Measurements from ENCODE around the gene LARP4B. TPM values are rescaled to one million over a fixed set of nuclear protein-coding genes. Genes with fewer than 3 reads are reported as not detected.

Gene LARP4B
- total RNA-seq, 2 donors from 2014 or later, result 42.2 to 70.6 TPM

GRCh38 chr10:878895-879294 lies 52.6 kb downstream of the LARP4B start:
- peaks cover 8% of the 10 kb centered on the region for H3K36me3 ChIP-seq
- H3K4me3 ChIP-seq, result no peak overlapping the region
- no peaks in the 10 kb centered on the region for H3K27me3 ChIP-seq (replicated peaks; ENCODE audit: insufficient read depth)
- TF ChIP-seq CTCF (IDR thresholded peaks at IDR 0.05), result no peak
- no peak for DNase-seq (ENCODE audit: low spot score)
- peak overlapping the region in 1 of 2 donors; percentile 33 for H3K27ac ChIP-seq
- peaks cover 12 to 22% of the 10 kb centered on the region in 2 donors for H3K4me1 ChIP-seq (ENCODE audit: control insufficient read depth in 1 of 2, low read depth in 2 of 2)
- no peak for ATAC-seq (ENCODE audit: insufficient number of reproducible peaks, low FRiP score, low read depth)
- no peaks in the 10 kb centered on the region for H3K9me3 ChIP-seq

GRCh38 chr10:878333-878759 lies 53.2 kb downstream of the LARP4B start:
- Histone ChIP-seq H3K27ac (no peak overlapping the region), H3K36me3 (peaks cover 8% of the 10 kb centered on the region), H3K4me3 (no peak overlapping the region), H3K4me1 (ENCODE audit: control insufficient read depth in 1 of 2, low read depth in 2 of 2) (peaks cover 12 to 24% of the 10 kb centered on the region in 2 donors), H3K9me3 (no peaks in the 10 kb centered on the region), H3K27me3 (replicated peaks; ENCODE audit: insufficient read depth) (no peaks in the 10 kb centered on the region)
- DNase-seq (ENCODE audit: low spot score) (no peak), ATAC-seq (ENCODE audit: insufficient number of reproducible peaks, low FRiP score, low read depth) (no peak)
- no peak for TF ChIP-seq CTCF (IDR thresholded peaks at IDR 0.05)

GRCh38 chr10:876438-876837 lies 55.1 kb downstream of the LARP4B start:
- no peak overlapping the region for H3K4me3 ChIP-seq
- no peak for TF ChIP-seq CTCF (IDR thresholded peaks at IDR 0.05)
- DNase-seq (ENCODE audit: low spot score), result no peak
- ATAC-seq (ENCODE audit: insufficient number of reproducible peaks, low FRiP score, low read depth), result no peak
- no peaks in the 10 kb centered on the region for H3K27me3 ChIP-seq (replicated peaks; ENCODE audit: insufficient read depth)
- H3K27ac ChIP-seq, result no peak overlapping the region
- no peaks in the 10 kb centered on the region for H3K9me3 ChIP-seq
- H3K4me1 ChIP-seq (ENCODE audit: control insufficient read depth in 1 of 2, low read depth in 2 of 2), result peaks cover 12 to 34% of the 10 kb centered on the region in 2 donors
- no peaks in the 10 kb centered on the region for H3K36me3 ChIP-seq

DNA sequence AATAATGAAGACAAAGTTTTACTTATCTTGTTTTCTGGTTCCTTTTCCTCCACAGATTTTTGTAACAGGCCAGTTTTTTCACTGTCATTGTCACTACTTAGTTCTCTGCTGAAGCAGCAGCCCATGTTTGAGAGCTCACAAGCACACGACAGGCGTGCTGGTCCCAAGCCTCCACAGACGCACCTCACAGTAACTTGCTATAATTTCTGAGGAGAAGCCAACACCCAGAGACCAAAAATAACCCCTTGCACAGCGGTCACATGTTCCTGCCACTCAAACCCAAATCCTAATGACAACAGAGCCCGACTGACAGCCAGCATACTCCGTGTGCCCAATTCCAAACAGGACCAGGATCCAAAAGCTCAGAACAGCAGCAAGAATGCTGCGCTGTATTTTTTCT lies 58.5 kb downstream of the LARP4B start:
- no peaks in the 10 kb centered on the region for H3K9me3 ChIP-seq
- no peak for DNase-seq (ENCODE audit: low spot score)
- no peak for ATAC-seq (ENCODE audit: insufficient number of reproducible peaks, low FRiP score, low read depth)
- H3K27me3 ChIP-seq (replicated peaks; ENCODE audit: insufficient read depth), result no peaks in the 10 kb centered on the region
- H3K4me1 ChIP-seq (ENCODE audit: control insufficient read depth in 1 of 2, low read depth in 2 of 2), result peaks cover 4 to 15% of the 10 kb centered on the region in 2 donors
- peak overlapping the region; percentile 34 to 40 for H3K27ac ChIP-seq
- TF ChIP-seq CTCF (IDR thresholded peaks at IDR 0.05), result no peak
- no peaks in the 10 kb centered on the region for H3K36me3 ChIP-seq
- H3K4me3 ChIP-seq, result peak overlapping the region; percentile 6

DNA sequence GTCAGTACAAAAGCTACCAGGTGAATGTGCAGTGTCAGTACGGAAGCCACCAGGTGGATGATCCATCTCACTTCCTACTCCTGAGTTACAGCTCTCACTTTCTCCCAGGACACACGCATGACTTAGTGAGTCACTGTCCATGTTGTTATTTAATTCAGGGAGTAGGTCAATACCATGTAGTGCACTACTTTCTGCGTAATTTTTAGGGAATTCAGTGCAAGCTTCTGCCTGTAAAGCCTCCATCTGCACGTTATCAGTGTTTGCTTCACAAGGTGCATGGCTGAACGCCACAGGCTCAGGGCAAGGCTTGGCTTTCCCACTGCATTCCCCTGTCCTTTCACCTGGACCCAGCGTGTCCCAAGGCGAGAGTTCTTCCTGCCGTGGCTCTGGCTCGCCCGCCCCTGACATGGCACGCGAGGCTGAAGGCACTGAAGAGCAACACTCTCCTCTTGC lies 59.5 kb downstream of the LARP4B start:
- H3K9me3 ChIP-seq, result no peaks in the 10 kb centered on the region
- no peak for TF ChIP-seq CTCF (IDR thresholded peaks at IDR 0.05)
- H3K36me3 ChIP-seq, result no peaks in the 10 kb centered on the region
- peaks cover 3 to 12% of the 10 kb centered on the region in 2 donors for H3K4me1 ChIP-seq (ENCODE audit: control insufficient read depth in 1 of 2, low read depth in 2 of 2)
- no peak overlapping the region for H3K27ac ChIP-seq
- no peak for ATAC-seq (ENCODE audit: insufficient number of reproducible peaks, low FRiP score, low read depth)
- no peaks in the 10 kb centered on the region for H3K27me3 ChIP-seq (replicated peaks; ENCODE audit: insufficient read depth)
- H3K4me3 ChIP-seq, result no peak overlapping the region
- no peak for DNase-seq (ENCODE audit: low spot score)

Data from thoracic aorta (tissue), 2 donors.